HG02678 (cell line): Measurements from ENCODE around the gene LRRC45.
"Not testable (repeated sequence)": the region's sequence is repeated elsewhere in the genome, so short reads cannot be mapped to it uniquely, and the experiment has no call there.

Source experiments
- ATAC-seq: cut with Tn5 transposase; IDR thresholded peaks from one replicate; pipeline ENCODE4 v1.9.1; 2021; ENCODE audit warnings: mild to moderate bottlenecking, moderate library complexity; ENCODE audit not compliant: unreplicated experiment

The LRRC45 gene

DNA sequence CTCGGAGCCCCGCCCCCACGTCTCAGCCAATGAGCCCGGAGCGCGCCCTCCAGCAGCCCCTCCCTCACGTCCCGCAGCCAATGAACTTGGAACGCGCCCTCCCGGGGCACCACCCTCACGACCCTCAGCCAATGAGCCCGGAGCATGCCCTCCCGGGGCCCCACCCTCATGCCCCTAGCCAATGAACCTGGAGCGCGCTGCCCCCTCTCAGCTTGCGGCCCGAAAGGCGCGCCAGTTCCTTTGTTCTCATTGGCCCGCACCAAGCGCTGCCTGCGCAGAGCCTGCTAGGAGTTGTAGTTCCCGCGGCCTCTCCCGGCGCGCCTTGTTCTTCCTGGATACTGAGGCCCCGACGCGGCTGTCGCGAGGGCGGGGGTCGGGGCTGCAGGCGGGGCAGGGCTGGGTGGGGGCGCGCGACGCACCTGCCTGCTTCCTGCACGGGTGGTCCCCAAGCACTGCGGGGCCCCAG, at the start of gene LRRC45:
Gene LRRC45, plus strand, starts transcription at position 325 of the 466 bp plus-strand sequence. CDS start 339 bp downstream, outside the sequence.
- peak; percentile 90 for ATAC-seq

DNA sequence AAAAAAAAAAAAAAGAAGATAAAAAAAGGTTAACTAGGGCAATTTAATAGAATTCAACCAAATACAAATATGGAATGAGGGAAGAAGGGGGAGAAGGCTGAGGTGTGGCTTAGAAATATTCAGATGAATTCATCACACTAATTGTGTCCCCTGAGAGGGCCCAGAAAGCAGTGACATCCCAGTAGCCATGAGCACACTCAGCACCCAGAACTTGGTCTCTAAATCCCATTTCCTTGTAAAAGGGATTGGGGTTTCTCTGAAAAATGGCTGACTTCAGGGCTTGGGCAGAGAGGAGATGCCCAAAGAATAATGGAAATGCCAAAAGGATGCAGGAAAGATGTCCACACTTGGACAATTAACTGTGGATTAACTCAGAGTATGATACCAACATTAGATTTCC, 49.7 kb upstream of the LRRC45 start:
- ATAC-seq: no peak

DNA sequence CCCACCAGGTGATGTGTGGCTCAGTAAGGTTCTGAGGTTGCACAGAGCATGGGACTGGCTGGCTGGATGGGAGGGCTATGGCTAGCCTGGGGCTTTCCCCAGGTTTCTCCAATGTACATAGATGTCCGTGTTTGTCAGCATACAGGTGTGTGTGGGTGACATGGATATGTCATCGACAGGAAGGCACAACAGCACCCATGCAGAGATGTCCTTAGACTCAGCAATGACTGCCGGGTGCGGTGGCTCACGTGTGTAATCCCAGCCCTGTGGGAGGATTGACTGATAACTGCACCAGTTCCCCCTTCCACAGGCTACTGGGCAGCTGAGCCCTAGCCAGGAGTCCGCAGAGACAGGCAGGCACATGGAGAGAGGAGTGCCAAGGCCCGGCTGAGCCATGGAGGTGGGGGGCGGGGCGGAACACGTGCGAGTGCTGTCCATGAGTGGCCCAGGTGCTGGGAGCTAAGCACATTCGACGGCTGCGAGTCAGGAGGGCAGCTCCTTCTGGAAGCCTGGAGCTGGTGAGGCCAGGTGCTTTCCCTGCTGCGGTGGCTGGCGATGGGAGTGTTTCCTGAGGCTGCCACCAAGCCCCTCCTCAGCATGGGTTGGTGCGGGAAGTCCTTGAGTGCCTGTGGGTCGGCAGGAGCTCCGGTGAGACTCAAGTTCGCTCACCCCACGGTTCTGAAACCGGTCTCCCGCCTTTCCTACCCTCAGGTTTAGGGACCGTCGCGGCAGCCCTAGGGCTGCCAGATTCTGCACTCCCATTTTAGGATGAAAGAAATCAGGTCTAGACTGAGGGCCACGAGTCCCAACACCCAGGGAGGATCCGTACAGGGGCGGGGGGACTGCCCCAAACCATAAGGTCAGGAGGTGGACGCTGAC, 46.5 kb upstream of the LRRC45 start:
- peak; percentile 2 for ATAC-seq

DNA sequence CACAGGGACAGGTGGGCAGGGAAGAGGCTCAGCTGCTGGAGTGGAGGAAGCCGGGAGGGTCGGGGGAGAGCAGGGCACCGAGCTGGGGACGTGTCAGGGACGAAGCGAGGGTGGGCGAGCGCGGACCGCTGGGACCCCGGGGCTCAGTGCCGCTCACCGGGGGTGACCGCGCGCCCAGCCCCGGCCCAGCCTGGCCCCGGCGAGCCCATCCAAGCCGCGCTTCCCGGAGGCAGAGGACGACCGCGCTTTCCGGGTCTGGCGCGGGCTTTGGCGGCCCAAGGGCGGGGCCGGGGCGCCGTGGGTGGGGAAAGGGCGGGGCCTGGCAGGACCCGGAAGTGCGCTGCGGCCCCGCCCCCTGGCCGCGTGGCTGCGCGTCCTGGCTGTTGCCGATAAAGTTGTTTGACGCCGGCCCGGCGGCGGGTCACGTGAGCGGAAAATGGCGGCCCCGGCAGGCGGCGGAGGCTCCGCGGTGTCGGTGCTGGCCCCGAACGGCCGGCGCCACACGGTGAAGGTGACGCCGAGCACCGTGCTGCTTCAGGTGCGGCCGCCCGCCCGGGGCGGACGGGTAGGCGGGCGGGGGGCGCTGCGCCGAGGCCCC, 45.8 kb upstream of the LRRC45 start, which contains the start of gene ASPSCR1:
Gene ASPSCR1, plus strand, starts transcription at position 419 of the 598 bp plus-strand sequence. Its CDS starts 18 bp downstream, at position 437.
- peak; percentile 84 for ATAC-seq

DNA sequence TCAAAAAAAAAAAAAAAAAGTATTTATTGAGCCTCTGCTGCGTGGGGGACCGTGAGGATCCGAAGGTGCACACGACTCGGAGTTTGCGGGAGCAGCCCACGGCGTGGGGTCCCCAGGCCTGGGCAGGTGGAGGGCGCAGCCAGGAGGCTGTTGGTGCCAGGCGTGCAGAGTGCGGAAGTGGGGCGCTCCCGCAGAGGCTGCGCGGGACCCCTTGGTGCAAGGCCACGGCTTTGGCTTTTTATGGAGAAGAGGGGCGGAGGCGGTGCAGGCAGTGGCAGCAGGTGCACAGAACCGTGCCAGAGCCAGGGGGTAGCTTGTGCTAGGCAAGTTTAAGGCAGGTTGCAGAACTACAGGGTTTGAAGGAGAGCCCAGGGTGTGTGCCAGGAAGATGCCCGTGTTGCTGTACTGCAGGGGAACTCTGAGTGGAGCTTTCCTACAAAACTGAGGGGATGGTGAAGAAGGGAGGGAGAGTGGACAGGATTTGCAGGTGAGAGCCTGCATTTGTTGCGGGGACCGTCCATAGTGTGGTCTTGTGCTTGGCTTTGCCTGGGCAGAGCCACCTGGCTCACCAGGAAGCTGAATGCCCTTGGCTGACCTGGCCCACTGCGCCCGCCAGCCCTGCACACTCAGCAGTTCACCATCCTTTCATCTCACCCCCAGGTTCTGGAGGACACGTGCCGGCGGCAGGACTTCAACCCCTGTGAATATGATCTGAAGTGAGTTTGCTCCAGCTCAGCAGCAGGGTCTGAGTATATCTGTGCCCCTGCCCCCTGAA, 44.4 kb upstream of the LRRC45 start:
- no peak for ATAC-seq

DNA sequence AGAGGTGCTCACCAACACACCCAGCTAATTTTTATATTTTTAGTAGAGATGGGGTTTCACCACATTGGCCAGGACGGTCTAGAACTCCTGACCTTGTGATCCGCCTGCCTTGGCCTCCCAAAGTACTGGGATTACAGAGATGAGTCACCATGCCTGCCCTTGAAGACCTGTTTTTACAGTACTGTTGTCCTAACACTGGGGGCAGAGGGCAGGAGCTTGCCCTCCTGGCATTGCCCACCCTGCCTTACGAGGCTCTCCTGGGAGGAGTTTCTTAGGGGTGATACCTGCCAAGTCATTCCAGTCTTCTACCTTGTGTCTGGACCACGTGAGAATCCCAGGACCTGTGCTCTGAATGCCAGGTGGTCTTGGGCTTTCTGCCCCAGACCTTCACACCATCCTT, 43.0 kb upstream of the LRRC45 start:
- no peak for ATAC-seq

DNA sequence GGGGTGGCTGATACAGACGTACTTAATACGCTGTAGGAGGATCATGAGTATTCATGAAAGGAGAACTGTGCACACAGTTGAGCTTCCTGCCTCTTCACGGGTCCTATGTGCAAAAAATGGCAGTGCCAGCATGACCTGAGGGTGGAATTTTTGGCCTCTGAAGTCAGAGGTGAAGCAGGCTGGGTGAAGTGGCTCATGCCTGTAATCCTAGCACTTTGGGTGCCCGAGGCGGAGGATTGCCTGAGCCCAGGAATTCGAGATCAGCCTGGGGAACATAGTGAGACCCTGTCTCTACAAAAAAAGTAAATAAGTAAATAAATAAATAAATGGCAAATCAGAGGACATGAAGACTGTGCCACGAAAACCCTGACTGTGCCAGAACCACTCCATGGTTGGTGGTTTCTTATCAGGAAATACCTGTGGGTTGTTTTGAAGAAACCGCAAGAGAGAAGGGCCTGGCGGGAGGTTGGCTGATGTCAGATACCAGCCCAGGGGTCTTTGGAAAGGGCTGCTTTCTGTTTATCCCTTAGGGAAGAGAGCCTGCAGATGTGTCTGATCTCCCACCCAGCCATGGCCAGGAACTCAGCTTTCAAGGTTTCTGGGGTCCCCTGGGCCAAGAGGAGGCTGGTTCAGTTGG, 42.3 kb upstream of the LRRC45 start:
- ATAC-seq: no peak

DNA sequence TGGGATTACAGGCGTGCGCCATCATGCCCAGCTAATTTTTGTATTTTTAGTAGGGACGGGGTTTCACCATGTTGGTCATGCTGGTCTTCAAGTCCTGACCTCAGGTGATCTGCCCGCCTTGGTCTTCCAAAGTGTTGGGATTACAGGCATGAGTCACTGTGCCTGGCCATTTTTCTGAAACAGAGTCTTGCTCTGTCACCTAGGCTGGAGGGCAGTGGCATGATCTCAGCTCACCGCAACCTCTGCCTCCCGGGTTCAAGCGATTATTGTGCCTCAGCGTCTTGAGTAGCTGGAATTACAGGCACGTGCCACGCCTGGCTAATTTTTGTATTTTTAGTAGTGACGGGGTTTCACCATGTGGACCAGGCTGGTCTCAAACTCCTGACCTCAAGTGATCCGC, 41.6 kb upstream of the LRRC45 start:
- ATAC-seq: not testable (repeated sequence)

DNA sequence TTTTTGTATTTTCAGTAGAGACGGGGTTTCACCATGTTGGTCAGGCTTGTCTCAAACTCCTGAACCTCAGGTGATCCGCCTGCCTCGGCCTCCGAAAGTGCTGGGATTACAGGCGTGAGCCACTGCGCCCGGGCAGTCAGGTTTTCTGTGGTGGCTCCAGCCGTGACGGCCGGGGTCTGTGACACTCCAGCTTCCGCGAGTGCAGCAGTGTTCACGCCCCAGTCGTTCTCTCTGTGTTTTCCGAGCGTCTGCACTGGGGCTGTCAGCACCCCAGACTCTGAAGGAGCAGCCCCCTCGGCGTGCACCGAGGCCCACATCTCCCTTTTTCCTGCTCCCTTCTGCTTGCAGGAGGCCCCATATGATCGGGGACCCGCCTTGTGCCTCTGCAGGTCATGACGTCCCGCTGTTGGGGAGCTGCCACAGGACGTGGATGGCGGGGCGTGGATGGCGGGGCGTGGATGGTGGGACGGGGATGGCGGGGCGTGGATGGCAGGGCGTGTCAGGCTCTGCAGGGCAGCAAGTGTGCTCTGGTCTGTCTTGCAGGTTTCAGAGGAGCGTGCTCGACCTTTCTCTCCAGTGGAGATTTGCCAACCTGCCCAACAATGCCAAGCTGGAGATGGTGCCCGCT, 40.0 kb upstream of the LRRC45 start:
- ATAC-seq: no peak

DNA sequence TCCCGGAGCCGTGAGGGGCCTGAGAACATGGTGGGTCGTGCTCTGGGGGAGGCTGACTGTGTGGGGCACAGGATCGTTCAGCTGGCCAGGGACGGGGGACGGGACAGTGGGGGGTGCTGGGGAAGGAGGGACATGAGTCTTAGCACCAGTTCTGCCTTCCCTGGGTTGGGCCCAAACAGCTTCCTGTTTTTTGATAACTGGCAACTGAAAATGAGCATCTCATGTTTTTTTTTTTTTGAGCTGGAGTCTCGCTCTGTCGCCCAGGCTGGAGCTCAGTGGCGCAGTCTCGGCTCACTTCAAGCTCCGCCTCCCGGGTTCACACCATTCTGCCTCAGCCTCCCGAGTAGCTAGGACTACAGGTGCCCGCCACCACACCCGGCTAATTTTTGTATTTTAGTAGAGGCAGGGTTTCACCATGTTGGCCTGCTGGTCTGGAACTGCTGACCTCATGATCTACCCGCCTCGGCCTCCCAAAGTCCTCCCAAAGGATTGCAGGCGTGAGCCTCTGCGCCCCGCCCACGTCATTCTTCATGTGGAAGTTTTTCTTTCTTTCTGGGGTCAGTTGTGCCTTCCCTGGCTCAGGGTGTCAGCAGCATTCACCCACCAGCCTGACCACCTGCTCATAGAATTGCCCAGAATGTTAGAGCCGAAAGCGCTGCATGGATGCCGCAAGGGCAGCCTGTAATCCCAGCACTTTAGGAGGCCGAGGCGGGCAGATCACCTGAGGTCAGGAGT, 39.3 kb upstream of the LRRC45 start:
- no peak for ATAC-seq

DNA sequence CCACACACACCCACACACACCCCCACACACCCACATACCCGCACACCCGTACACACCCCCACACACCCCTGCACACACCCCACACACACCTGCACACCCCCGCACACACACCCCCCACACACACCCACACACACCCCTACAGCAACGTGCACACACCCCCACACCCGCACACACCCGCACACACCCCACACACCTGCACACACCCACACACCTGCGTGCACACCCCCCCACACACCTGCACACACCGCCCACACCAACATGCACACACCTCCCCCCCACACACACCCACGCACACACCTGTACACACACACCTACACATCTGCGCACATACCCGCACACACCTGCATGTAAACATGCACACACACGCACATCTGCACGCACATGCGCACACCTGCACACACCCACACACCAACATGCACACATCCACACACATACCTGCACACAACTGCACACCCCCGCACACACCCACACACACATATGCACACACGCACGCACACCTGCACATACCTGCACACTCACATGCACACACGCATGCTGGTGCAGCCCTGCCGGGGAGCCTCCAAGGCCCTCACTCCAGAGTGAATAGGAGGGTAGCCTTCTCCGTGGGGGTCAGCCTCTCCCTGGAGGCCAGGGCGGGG, 38.2 kb upstream of the LRRC45 start:
- no peak for ATAC-seq

DNA sequence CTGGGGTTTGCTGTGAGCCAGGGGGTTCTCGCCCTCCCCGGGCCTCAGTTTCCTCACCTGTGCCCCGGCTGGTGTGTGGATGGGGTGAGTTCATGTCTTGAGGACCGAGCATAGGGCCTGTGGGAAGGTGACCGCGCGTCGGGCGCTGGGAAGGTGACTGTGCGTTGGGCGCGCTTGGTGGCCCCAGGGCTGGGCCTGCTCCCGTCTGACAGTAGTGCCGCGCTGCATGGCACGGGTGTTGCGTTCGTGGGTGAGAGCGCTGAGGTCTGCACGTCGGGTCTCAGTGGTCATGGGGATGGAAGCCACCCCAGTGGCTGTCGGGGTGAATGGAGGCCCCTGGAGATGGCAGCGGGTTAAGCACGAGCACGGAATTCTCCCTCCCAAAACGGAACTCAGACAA, 36.5 kb upstream of the LRRC45 start:
- no peak for ATAC-seq

DNA sequence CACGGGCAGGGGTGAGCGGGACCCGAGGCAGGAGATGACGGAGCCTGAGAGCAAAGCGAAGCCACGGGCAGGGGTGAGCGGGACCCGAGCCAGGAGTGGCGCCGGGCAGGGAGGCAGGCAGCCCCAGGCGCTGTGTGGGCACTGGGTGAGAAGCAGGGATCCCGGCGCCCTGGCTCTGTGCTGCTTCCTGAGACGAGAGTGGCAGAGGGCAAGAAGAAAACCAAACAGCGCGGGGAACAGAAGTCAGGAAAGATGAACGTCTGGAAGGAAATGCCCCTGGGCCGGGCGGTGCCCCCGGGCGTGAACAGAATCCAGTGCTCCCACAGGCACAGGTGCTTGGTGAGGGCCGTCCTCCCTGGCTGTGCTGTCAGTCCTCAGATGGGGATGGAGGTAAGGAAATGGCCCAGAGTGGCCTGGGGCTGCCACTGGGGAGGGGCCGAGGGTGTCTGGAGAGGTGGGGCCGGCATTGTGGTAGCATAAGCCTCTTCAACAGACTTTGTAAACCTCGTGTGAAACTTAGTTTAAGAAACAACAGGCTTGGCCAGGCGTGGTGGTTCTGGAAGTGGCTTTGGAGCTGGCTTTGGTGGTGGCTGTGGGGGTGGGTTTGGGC, 35.8 kb upstream of the LRRC45 start:
- ATAC-seq: no peak

DNA sequence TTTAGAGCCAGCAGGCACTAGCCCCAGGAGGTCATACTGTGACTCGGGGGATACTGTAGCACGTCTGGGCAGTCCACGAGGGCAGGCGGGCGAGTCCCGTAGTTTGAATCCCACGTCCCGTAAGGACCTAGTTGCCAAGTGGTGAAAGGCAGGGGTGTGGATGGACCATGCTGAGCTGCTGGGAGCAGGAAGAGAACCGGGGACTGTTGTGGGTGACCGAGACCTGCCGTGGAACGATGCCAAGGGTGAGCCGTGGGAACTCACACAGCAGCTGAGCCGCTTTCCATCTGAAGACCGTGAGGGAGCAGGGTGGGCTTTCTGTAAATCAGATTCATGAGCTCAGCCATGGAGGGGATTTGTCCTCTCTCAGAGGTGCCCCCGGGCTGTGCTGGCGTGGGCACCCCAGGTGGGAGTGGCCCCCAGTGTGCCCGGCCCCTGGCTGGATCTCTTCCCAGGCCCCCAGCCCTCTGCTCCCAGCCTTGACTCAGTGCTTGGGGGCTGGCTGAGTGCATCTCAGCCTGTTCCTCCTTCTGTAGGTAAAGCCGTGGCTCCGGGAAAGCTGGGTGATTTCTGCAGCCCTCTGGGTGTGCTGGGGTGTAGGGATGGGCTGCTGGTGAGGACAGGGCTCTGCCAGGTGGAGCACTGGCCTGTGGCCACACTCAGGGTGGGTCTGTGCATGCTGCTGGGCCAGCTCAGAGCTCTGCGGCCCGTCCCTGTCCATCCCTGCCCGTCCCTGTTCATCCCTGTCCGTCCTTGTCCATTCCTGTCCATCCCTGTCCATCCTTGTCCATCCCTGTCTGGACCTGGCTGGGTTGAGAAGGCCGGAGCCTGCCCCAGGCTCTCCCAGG, 32.0 kb upstream of the LRRC45 start:
- ATAC-seq: no peak

DNA sequence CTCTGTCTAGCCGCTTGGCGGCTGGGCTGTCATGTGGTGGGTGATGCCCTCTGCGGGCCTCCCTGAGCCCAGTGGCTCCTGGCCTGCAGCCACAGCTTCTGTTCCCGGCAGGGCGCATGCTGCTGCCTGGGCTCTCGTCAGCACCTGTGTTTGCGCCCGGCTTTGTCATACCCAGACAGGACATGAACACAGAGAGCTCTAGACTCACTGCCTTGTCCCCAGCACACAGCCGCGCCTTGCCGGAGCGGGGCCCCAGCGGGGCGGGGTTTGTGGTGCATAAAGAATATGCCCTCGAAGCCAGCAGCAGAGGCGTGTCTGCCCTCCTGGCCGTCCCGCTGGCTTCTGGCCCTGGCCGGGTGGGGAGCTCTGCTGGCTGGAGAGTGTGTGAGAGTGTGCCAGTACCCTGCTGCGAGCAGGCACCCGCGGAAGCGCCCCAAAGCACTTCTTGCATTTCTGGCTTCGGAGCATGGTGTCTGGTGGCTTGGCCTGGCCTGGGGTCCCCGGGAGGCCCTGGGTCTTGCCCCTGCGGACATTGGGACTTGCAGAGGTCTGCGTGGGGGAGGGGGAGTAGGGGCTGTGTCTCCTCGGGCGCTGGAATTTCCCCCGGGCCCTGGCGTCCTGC, 31.3 kb upstream of the LRRC45 start:
- no peak for ATAC-seq

DNA sequence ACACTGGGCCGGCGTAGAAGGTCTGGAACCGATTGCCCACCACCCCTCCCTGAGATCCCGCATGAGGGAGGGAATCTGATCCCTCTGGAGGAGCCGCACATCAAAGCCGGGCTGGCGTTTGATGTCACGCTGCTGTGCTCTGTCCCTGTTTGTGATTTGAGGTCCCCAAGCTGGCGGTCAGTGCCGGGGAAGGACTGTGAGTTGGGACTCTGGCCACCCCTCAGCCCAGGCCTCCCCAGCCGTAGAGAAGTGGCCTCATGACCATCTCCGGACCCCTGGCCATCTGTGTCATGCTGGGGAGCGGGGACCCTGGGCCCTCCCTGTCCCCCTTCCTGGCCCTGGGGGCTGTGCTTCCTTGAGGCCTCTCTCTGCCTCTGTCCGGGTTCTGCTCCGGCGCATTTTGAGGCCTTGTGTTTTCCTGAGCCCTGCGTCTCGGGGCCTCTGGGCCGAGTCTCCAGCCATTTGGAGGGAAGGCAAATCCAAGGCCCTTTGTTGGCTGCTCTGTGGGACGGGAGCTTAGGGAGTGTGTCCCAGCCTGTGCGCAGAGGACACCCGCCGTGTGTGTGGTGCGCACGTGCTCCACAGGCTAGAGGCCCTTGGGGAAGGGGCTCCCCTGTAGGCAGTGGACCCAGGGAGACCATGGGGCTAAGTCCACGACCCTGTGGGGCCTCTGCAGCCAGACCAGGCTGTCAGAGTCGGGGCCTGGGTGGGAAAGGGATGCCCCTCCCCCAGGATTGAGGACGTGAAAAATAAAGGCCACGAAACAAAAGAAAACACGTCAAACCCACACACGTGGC, 30.6 kb upstream of the LRRC45 start:
- ATAC-seq: no peak
